H1 (cell line): ENCODE results near the gene DHRS9. TPM values are rescaled to one million over a fixed set of nuclear protein-coding genes. Genes with fewer than 3 reads are reported as not detected.

Experiments used
- SAP30 ChIP-seq: fragments of 300-600 bp; sonication (generic); IDR thresholded peaks from 2 replicates; pipeline ENCODE4 v1.7.1; 2012; ENCODE audit warnings: low read length, moderate library complexity, mild to moderate bottlenecking, inconsistent platforms; ENCODE audit not compliant: insufficient read depth, insufficient replicate concordance
- TAF7 ChIP-seq: optimal IDR thresholded peaks from 2 replicates; pipeline ENCODE3; 2011; ENCODE audit warnings: low read depth, mild to moderate bottlenecking, inconsistent platforms, low read length, moderate library complexity, borderline replicate concordance
- polyA plus RNA-seq, 7 experiments: library from polyadenylated mRNA; depleted of rRNA in 3 of 7; stranded (reverse) in 5 of 7; unstranded in 2 of 7; fragments of >200 nt in 5 of 7; fragments of 200-250 nt in 2 of 7; gene quantifications; 1 replicate in 5 of 7; 2 replicates in 1 of 7; 4 replicates in 1 of 7; pipeline versions ENCODE4 v1.2.1 to v1.2.3, GENCODE V29; 2011 to 2013; ENCODE audit warnings: missing spikeins in 2 of 7, mixed read lengths in 2 of 7
- total RNA-seq: library from RNA; stranded (reverse); fragmentation: NEBNext Ultra II Directional; extraction: Animal tissue kit (Norgen Biotek cat#: 25700); gene quantifications from 2 replicates; pipeline ENCODE4 v1.2.1, GENCODE V29; 2021

The DHRS9 gene
- total and polyA plus RNA-seq, 2 of the 8 experiments (the other 6 are each of a cell fraction or from before 2014, with no cell fraction given), result not detected

DNA sequence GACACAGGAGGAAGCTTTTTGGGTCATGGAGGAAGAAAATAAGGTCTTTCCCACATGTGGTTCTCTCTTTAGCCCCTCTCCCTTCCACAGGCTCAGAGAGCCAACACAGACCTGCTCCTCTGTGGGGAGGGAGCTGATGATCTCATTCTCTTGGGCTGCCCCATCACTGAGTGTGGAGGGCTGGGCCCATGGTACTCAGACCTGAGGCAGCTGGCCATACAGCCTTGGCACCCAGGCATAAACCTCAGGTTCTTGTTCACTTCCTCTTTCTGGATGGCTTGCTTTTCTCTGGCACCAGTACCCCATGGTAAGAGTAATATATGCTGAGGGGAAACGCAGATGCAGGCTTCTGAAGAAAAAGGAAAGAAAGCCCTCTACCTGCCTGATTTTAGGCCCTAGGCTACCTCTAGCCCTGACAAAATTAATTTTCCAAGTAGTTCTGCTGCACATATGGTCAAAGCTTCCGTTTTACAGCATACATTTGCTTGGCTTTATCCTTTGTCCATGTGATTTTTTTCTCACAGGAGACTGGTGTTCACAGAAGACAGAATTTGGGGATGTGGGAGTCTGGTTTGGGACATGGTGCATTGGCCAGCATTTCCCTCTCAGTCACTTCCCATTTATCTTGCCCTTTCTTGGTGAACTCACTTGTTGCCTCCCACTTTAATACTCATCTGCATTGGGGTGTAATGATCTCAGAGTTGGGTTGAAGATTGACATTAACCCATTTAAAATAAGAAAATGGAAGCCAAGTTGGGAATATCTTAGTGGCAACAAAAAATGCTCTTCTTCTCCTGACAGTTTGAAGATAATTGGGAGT is 11.1 kb downstream of the DHRS9 start (continued):
- TF ChIP-seq TAF7 (no peak), SAP30 (no peak)
